Activated CD8-positive, alpha-beta T cell treated with anti-CD3 and anti-CD28 coated beads for 36 hours (primary cell): ENCODE results near the gene CAVIN1. TPM values are rescaled to one million over a fixed set of nuclear protein-coding genes. Genes with fewer than 3 reads are reported as not detected.

Experiments
- ATAC-seq: fragments of 200-7000 bp; cut with Tn5 transposase; one replicate; pipeline ENCODE4 v1.10.0; 2021; ENCODE audit warnings: mild to moderate bottlenecking, moderate library complexity
- CTCF ChIA-PET: fragments of 350-600 bp; sonication (Branson Sonifier 250); formaldehyde crosslinking; loops from one replicate; lab custom pipeline; 2021; ENCODE audit warnings: antibody characterized with exemption; lab: Charles Lee
- POLR2A ChIA-PET: fragments of 350-600 bp; sonication (Branson Sonifier 250); formaldehyde crosslinking; loops from one replicate; lab custom pipeline; 2021; ENCODE audit warnings: antibody characterized with exemption; lab: Charles Lee
- DNase-seq: peaks from one replicate; pipeline ENCODE4 v3.0.0-alpha.2; 2020
- H3K27ac Mint-ChIP-seq: one replicate; pipeline ENCODE4 v1.8.0; 2021; ENCODE audit warnings: mild to moderate bottlenecking, mixed read lengths
- H3K27me3 Mint-ChIP-seq: one replicate; pipeline ENCODE4 v1.8.0; 2021; ENCODE audit warnings: mixed read lengths
- H3K36me3 Mint-ChIP-seq: one replicate; pipeline ENCODE4 v1.8.0; 2021; ENCODE audit warnings: low read depth, mixed read lengths
- H3K4me1 Mint-ChIP-seq: one replicate; pipeline ENCODE4 v1.8.0; 2021; ENCODE audit warnings: low read depth, mixed read lengths
- H3K4me3 Mint-ChIP-seq: one replicate; pipeline ENCODE4 v1.8.0; 2021; ENCODE audit warnings: mild to moderate bottlenecking, moderate library complexity, mixed read lengths
- H3K9me3 Mint-ChIP-seq: one replicate; pipeline ENCODE4 v1.8.0; 2021; ENCODE audit warnings: mixed read lengths
- intact Hi-C: fragments of 100-400 bp; cut with micrococcal nuclease; formaldehyde crosslinking; loops from one replicate; pipeline ENCODE4 v1.10.0; 2022
- total RNA-seq, 2 experiments: library from RNA; stranded (reverse); gene quantifications; one replicate each; pipeline ENCODE4 v1.2.3, GENCODE V29; 2021
- TF ChIP-seq, protein P1 (sequence below): fragments of 200-600 bp; IDR thresholded peaks from one replicate; pipeline ENCODE4 v1.8.0; 2022; ENCODE audit warnings: antibody characterized with exemption, mild to moderate bottlenecking

CAVIN1 gene
- total RNA-seq, 2 experiments from 2014 or later: 1.8 to 2.0 TPM

DNA sequence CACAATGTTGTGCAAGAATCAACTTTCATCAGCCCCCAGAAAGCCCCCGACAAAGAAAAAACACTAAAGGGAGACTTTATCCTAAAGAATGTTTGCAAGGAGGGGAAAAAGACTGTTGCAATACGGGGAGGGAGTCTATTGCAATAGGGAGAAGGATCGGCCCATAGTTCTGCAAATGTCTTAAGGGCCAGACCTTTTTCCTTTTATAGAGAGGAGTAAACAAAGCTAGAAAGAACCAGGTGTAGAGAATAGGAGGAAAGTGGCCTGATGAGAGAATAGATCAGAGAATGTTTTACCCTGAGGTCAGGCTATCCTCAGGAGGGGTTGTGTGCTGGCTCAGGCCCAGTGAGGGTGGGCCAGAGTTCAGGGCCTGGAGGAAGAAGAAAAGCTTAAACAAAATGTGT is 8.7 kb upstream of the CAVIN1 start:
- Mint-ChIP-seq H3K27me3 (peaks cover 2% of the 10 kb centered on the region), H3K36me3 (no peaks in the 10 kb centered on the region), H3K27ac (no peak overlapping the region), H3K4me1 (no peaks in the 10 kb centered on the region), H3K4me3 (no peak overlapping the region), H3K9me3 (no peaks in the 10 kb centered on the region)
- intact Hi-C loops: no loop called here
- DNase-seq (no peak), ATAC-seq (no peak)
- CTCF ChIA-PET: interaction anchor here (0.7 to 3.5 kb wide), 8 partner anchors 9 to 289 kb away, joined by 3 to 13 read pairs (median 3); partner anchors contain the start of gene CAVIN1
- TF ChIP-seq, protein P1, sequence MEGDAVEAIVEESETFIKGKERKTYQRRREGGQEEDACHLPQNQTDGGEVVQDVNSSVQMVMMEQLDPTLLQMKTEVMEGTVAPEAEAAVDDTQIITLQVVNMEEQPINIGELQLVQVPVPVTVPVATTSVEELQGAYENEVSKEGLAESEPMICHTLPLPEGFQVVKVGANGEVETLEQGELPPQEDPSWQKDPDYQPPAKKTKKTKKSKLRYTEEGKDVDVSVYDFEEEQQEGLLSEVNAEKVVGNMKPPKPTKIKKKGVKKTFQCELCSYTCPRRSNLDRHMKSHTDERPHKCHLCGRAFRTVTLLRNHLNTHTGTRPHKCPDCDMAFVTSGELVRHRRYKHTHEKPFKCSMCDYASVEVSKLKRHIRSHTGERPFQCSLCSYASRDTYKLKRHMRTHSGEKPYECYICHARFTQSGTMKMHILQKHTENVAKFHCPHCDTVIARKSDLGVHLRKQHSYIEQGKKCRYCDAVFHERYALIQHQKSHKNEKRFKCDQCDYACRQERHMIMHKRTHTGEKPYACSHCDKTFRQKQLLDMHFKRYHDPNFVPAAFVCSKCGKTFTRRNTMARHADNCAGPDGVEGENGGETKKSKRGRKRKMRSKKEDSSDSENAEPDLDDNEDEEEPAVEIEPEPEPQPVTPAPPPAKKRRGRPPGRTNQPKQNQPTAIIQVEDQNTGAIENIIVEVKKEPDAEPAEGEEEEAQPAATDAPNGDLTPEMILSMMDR: no peak
- POLR2A ChIA-PET: no interaction called here

DNA sequence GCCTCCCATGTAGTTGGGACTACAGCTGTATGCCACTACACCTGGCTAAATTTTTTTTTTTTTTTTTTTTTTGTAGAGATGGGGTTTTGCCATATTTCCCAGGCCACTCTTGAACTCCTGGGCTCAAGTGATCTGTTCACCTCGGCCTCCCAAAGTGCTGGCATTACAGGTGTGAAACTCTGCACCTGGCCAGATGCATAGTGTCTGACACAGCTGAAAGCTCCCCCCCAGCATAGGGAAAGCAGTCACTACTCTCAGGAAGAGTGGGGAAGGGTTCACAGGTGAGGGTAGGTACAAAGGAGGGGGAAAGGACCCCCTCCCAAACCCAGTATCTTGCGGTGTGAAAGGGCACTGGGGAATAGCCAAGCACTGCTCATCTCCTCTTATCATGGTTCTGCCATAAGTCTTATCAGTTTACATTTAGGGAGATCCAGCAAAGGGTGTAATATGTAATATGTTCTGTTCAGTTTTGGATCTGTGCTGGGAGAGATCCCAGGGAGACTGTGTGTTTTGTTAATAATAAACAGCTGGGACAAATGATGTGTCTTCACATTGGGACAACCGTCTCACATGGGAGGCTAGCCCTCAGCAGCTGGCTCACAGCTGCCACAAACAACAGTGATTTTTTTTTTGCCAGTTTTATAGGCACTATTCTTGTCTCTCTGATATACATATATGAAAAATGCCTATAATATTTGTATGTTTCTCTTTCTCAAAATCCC is 6.8 kb upstream of the CAVIN1 start:
- Mint-ChIP-seq H3K36me3 (no peaks in the 10 kb centered on the region), H3K4me1 (no peaks in the 10 kb centered on the region), H3K9me3 (no peaks in the 10 kb centered on the region), H3K27me3 (peaks cover 2% of the 10 kb centered on the region), H3K4me3 (no peak overlapping the region), H3K27ac (no peak overlapping the region)
- DNase-seq: no peak
- TF ChIP-seq, protein P1: no peak
- ChIA-PET POLR2A (no interaction called here), CTCF (interaction anchor here (1.3 to 1.5 kb wide), 2 partner anchors 9 to 55 kb away, joined by 3 to 7 read pairs; no protein-coding TSS in a partner anchor)
- no peak for ATAC-seq
- intact Hi-C loops: no loop called here

DNA sequence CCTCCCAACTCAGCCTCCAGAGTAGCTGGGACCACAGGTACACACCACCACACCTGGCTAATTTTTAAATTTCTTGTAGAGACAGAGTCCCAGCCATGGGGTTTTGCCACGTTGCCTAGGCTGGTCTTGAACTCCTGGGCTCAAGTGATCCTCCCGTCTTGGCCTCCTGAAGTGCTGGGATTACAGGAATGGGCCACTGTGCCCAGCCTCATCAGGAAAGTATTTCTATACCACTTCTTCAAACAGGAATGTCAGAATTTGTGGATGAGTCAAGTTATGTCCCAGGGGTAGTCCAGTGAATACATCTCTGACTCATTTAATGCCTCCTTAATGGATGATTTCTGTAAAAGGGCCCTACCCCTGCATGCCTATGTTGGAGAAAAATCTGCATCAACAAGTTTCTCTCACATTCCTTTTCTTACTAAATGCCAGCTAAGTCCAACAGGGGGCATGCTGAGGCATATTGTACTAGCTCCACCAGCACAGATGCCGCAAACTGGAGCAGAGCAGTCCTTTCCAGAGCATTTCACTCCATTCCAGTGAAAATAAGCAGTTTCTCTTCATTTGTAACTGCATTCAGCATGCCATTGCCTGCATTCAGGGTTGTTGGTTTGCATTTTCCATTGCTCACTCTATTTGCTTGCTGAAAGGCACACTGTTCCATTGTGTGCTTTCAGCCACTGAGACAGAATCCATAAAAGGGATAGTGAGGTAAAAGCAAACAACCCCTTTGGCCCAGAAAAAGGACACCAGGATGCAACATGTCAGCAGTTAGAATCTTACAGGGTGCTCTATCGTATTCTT is 5.3 kb upstream of the CAVIN1 start:
- H3K9me3 Mint-ChIP-seq: no peaks in the 10 kb centered on the region
- no peaks in the 10 kb centered on the region for H3K36me3 Mint-ChIP-seq
- H3K27me3 Mint-ChIP-seq: peaks cover 9% of the 10 kb centered on the region
- intact Hi-C loops: no loop called here
- H3K4me3 Mint-ChIP-seq: no peak overlapping the region
- peak; percentile 60 for DNase-seq
- POLR2A ChIA-PET: no interaction called here
- H3K4me1 Mint-ChIP-seq: no peaks in the 10 kb centered on the region
- peak; percentile 73 for ATAC-seq
- CTCF ChIA-PET: interaction anchor here (0.8 to 2.1 kb wide), 14 partner anchors 9 to 297 kb away, joined by 3 to 7 read pairs (median 4); partner anchors contain the start of gene PSMC3IP
- TF ChIP-seq, protein P1: peak; percentile 83
- H3K27ac Mint-ChIP-seq: no peak overlapping the region

DNA sequence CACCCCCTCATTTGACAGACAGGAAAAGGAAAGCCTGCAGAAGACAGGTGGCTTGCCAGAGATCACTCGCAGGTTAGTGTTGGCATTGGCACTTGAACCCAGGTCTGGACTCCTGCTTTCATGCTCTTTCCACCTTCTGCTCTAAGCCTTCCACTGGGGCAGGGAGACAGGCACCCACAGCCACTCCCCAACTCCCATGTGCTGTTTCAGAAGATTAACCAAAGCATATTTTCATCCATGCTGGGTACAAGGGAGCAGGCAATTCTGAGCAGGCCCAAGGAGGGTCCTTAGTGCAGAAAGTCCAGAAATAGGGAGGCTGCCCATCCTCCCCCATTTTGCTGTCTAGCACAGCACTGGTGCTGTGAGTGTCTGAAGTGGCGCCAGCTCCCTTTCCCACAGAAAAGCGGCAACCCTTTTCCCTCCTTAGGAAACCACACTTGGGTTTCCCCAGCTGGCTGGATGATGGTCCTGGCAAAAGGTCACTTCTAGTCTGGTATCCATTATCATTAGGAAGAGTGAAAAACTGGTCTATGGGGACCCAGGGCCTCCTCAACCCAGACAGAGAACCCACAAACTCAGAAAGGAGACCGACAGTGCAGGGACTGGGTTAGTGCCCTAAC is 2.0 kb upstream of the CAVIN1 start:
- ChIA-PET CTCF (interaction anchor here (2.9 to 5.5 kb wide), 2 partner anchors 20 to 103 kb away, joined by 11 to 37 read pairs; no protein-coding TSS in a partner anchor), POLR2A (no interaction called here)
- Mint-ChIP-seq H3K4me3 (no peak overlapping the region), H3K27ac (no peak overlapping the region), H3K36me3 (no peaks in the 10 kb centered on the region), H3K4me1 (peaks cover 12% of the 10 kb centered on the region), H3K9me3 (no peaks in the 10 kb centered on the region), H3K27me3 (peaks cover 33% of the 10 kb centered on the region)
- TF ChIP-seq, protein P1: no peak
- intact Hi-C loops: no loop called here
- DNase-seq: no peak
- ATAC-seq: no peak
